WTC11 (cell line): ENCODE results near the gene DLGAP4. TPM values are rescaled to one million over a fixed set of nuclear protein-coding genes. Genes with fewer than 3 reads are reported as not detected.

ENCODE experiments used
- ATAC-seq: fragments of 200-7000 bp; cut with Tn5 transposase; 2 replicates; pipeline ENCODE4 v1.10.0; 2021; ENCODE audit warnings: mild to moderate bottlenecking, moderate library complexity
- CTCF ChIA-PET: fragments of 300-600 bp; sonication (Branson Sonifier 250); formaldehyde crosslinking; loops from one replicate; lab custom pipeline; 2021; ENCODE audit warnings: antibody characterized with exemption; lab: Charles Lee
- POLR2A ChIA-PET: fragments of 350-600 bp; sonication (Branson Sonifier 250); formaldehyde crosslinking; loops from one replicate; lab custom pipeline; 2021; ENCODE audit warnings: antibody characterized with exemption; lab: Charles Lee
- DNase-seq: peaks from one replicate; pipeline ENCODE4 v3.0.0; 2021; ENCODE audit warnings: low spot score
- H3K27ac Mint-ChIP-seq: 2 replicates; pipeline ENCODE4 v1.8.0; 2021; ENCODE audit warnings: mixed read lengths
- H3K27me3 Mint-ChIP-seq: 2 replicates; pipeline ENCODE4 v1.8.0; 2021; ENCODE audit warnings: low read depth, mild to moderate bottlenecking, moderate library complexity, mixed read lengths
- H3K36me3 Mint-ChIP-seq: 2 replicates; pipeline ENCODE4 v1.8.0; 2021; ENCODE audit warnings: mixed read lengths
- H3K4me1 Mint-ChIP-seq: 2 replicates; pipeline ENCODE4 v1.8.0; 2022; ENCODE audit warnings: mixed read lengths
- H3K4me3 Mint-ChIP-seq: 2 replicates; pipeline ENCODE4 v1.8.0; 2021; ENCODE audit warnings: mild to moderate bottlenecking, moderate library complexity, mixed read lengths
- H3K9me3 Mint-ChIP-seq: 2 replicates; pipeline ENCODE4 v1.8.0; 2021; ENCODE audit warnings: mixed read lengths
- ATF3 ChIP-seq: sonication (generic); formaldehyde crosslinking; conservative IDR thresholded peaks from 2 replicates; pipeline ENCODE4 v1.8.1; 2022; ENCODE audit warnings: mild to moderate bottlenecking, missing genetic modification reagents
- CBFB ChIP-seq: sonication (generic); formaldehyde crosslinking; IDR thresholded peaks from 2 replicates; pipeline ENCODE4 v1.8.1; 2022; ENCODE audit warnings: mild to moderate bottlenecking, low read depth, missing genetic modification reagents
- CDX4 ChIP-seq: fragments of 250-450 bp; sonication (Bioruptor Pico); IDR thresholded peaks from 2 replicates; pipeline ENCODE4 v1.9.0; 2021; ENCODE audit warnings: moderate library complexity, mild to moderate bottlenecking, inconsistent platforms, borderline replicate concordance
- CREM ChIP-seq: sonication (generic); formaldehyde crosslinking; IDR thresholded peaks from 2 replicates; pipeline ENCODE4 v1.8.1; 2022; ENCODE audit warnings: mild to moderate bottlenecking, missing genetic modification reagents, moderate library complexity
- EMX1 ChIP-seq: fragments of 250-450 bp; sonication (Bioruptor Pico); IDR thresholded peaks from 2 replicates; pipeline ENCODE4 v1.8.0; 2021; ENCODE audit warnings: mild to moderate bottlenecking
- ESRRA ChIP-seq: sonication (generic); formaldehyde crosslinking; IDR thresholded peaks from 2 replicates; pipeline ENCODE4 v1.8.1; 2022; ENCODE audit warnings: mild to moderate bottlenecking, missing genetic modification reagents, borderline replicate concordance
- FOXK1 ChIP-seq: sonication (generic); formaldehyde crosslinking; IDR thresholded peaks from 2 replicates; pipeline ENCODE4 v1.8.0; 2022; ENCODE audit warnings: mild to moderate bottlenecking, moderate library complexity, missing genetic modification reagents
- HMGXB4 ChIP-seq: sonication (generic); formaldehyde crosslinking; IDR thresholded peaks from 2 replicates; pipeline ENCODE4 v1.8.1; 2023; ENCODE audit warnings: mild to moderate bottlenecking, moderate library complexity, missing genetic modification reagents
- MXD4 ChIP-seq: fragments of 250-450 bp; sonication (Bioruptor Pico); IDR thresholded peaks from 2 replicates; pipeline ENCODE4 v1.8.0; 2021; ENCODE audit warnings: mild to moderate bottlenecking, moderate library complexity, borderline replicate concordance
- OVOL2 ChIP-seq: fragments of 250-450 bp; sonication (Bioruptor Pico); IDR thresholded peaks from 2 replicates; pipeline ENCODE4 v1.9.0; 2021; ENCODE audit warnings: mild to moderate bottlenecking, borderline replicate concordance
- PRRX2 ChIP-seq: fragments of 250-450 bp; sonication (Bioruptor Pico); IDR thresholded peaks from 2 replicates; pipeline ENCODE4 v1.8.0; 2021; ENCODE audit warnings: mild to moderate bottlenecking
- RELA ChIP-seq: sonication (generic); formaldehyde crosslinking; IDR thresholded peaks from 2 replicates; pipeline ENCODE4 v1.8.1; 2022; ENCODE audit warnings: missing genetic modification reagents, mild to moderate bottlenecking, borderline replicate concordance
- SMAD4 ChIP-seq: sonication (generic); formaldehyde crosslinking; IDR thresholded peaks from 2 replicates; pipeline ENCODE4 v1.8.0; 2022; ENCODE audit warnings: mild to moderate bottlenecking, missing genetic modification reagents
- SOX15 ChIP-seq: fragments of 250-450 bp; sonication (Bioruptor Pico); IDR thresholded peaks from 2 replicates; pipeline ENCODE4 v1.9.0; 2021; ENCODE audit warnings: mild to moderate bottlenecking
- SP1 ChIP-seq: sonication (generic); formaldehyde crosslinking; conservative IDR thresholded peaks from 2 replicates; pipeline ENCODE4 v1.8.1; 2022; ENCODE audit warnings: missing genetic modification reagents
- STAT6 ChIP-seq: sonication (generic); formaldehyde crosslinking; conservative IDR thresholded peaks from 2 replicates; pipeline ENCODE4 v1.8.1; 2023; ENCODE audit warnings: mild to moderate bottlenecking, low read depth, missing genetic modification reagents, moderate library complexity
- TEAD4 ChIP-seq: sonication (generic); formaldehyde crosslinking; IDR thresholded peaks from 2 replicates; pipeline ENCODE4 v1.8.0; 2022; ENCODE audit warnings: mild to moderate bottlenecking, missing genetic modification reagents
- ZNF121 ChIP-seq: sonication (generic); formaldehyde crosslinking; IDR thresholded peaks from 2 replicates; pipeline ENCODE4 v1.8.0; 2023; ENCODE audit warnings: missing genetic modification reagents
- ZNF138 ChIP-seq: sonication (generic); formaldehyde crosslinking; conservative IDR thresholded peaks from 2 replicates; pipeline ENCODE4 v1.8.1; 2022; ENCODE audit warnings: mild to moderate bottlenecking, moderate library complexity, missing genetic modification reagents
- ZNF317 ChIP-seq: sonication (generic); formaldehyde crosslinking; IDR thresholded peaks from 2 replicates; pipeline ENCODE4 v1.8.1; 2023; ENCODE audit warnings: low read depth, mild to moderate bottlenecking, moderate library complexity, missing genetic modification reagents, borderline replicate concordance
- total RNA-seq: library from RNA; stranded (reverse); gene quantifications from 3 replicates; pipeline ENCODE4 v1.2.3, GENCODE V29; 2021

DLGAP4 gene
- total RNA-seq, 1 experiment from 2014 or later: 52.6 TPM

GRCh38 chr20:36390269-36390668 lies 84.1 kb downstream of the DLGAP4 start (continued):
- TF ChIP-seq ESRRA (CRISPR knock-in tag) (no peak), SMAD4 (CRISPR knock-in tag) (no peak), ATF3 (no peak), ZNF317 (CRISPR knock-in tag) (no peak), PRRX2 (no peak)

- no peak for DNase-seq
- TF ChIP-seq ZNF317 (CRISPR knock-in tag) (no peak), CREM (CRISPR knock-in tag) (no peak), MXD4 (CRISPR knock-in tag) (no peak), TEAD4 (CRISPR knock-in tag) (no peak), FOXK1 (CRISPR knock-in tag) (no peak), CBFB (CRISPR knock-in tag) (no peak), CDX4 (CRISPR knock-in tag) (no peak), OVOL2 (CRISPR knock-in tag) (no peak), RELA (CRISPR knock-in tag) (no peak), SP1 (CRISPR knock-in tag) (no peak), ZNF121 (CRISPR knock-in tag) (no peak), EMX1 (CRISPR knock-in tag) (no peak), HMGXB4 (CRISPR knock-in tag) (no peak), SOX15 (CRISPR knock-in tag) (no peak), ZNF138 (CRISPR knock-in tag) (no peak), STAT6 (CRISPR knock-in tag) (no peak)
- TF ChIP-seq, all 79 proteins: peak for 0
- Mint-ChIP-seq H3K27me3 (no peaks in the 10 kb centered on the region), H3K27ac (peak overlapping the region; percentile 91), H3K9me3 (no peaks in the 10 kb centered on the region), H3K4me3 (peak overlapping the region; percentile 24; the same call in 1 of the 2 replicates), H3K36me3 (no peaks in the 10 kb centered on the region), H3K4me1 (peaks cover 16% of the 10 kb centered on the region)
- ChIA-PET CTCF (interaction anchor here (0.6 to 2.9 kb wide), 18 partner anchors 7 to 398 kb away, joined by 3 to 24 read pairs (median 5); no protein-coding TSS in a partner anchor), POLR2A (interaction anchor here (1.4 kb wide), 1 partner anchor 58 kb away, joined by 6 read pairs; no protein-coding TSS in a partner anchor)
- ATAC-seq: no peak
These were observed 84.7 kb downstream of the DLGAP4 start for GRCh38 chr20:36390719-36391415.
